ENCODE results near the gene NRXN2.

NRXN2 gene

DNA sequence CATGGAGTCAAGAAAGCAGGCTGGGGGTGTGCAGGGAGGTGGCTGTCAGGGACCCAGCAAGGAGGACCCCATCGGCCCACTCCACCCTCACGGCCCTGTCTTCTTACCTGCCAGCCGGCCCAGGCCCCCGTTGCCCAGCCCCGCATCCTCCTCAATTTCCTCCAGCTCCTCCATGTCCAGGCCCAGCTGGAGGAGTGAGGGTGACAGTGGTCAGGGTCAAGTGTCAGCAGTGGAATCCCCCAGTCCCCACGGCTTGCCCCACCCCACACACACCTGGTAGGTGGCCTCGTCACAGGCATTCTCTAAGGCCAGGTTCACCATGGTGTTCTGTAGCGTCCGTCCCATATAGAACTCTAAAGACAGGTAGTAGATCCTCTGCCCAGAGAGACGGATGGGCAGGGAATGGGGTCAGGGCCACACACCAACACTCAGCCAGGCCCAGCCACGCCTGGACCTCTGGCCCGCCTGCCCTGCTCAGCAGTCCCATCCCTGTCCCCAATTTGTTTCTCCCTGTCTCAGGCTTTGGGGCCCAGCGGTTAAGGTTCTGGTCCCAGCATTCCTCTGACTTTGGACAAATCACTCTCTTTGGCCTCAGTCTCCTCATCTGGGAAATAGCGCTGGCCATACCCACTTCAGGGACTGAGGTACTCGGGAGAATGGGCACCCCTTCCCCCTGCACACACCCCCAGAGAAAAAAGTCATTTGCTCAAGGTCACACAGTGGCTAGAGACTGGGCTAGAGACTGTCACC lies 35.5 kb upstream of the NRXN2 start:
- no peak for DNase-seq

DNA sequence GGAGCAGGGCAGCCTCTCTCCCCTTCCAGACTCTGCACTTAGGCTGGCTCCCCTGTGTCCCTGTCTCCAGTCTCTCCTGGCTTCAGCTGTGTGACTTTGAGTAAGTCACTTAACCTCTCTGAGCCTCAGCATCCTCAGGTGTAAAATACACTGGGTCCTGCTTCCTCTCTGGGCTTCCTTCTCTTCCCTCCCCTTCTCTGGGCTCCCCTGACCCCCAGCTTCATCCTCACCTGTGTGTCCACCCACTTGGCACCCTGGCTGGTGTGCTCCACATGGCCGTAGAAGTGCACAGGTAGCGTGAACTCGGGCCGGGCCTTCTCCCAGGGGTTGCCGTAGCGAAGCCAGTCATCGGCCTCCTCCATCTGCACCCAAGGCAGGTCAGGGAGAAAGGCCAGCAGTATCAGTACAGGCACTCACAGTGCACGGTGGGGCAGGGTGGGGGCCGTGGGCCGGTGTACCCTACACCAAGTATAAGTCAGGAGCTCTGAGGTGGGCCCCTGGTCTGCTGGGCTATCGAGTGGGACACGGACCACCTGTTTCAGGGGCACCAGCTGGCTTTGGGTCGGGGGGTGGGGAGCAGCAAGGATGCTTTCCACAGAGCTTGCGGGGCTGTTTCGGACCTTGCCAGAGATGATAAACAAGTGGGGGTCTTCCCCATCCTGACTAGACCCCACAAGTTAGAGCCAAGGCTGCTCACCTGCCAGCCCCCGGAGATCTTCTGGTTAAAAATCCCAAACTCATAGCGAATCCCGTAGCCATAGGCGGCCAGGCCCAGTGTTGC lies 34.7 kb upstream of the NRXN2 start:
- DNase-seq = peak; percentile 2

DNA sequence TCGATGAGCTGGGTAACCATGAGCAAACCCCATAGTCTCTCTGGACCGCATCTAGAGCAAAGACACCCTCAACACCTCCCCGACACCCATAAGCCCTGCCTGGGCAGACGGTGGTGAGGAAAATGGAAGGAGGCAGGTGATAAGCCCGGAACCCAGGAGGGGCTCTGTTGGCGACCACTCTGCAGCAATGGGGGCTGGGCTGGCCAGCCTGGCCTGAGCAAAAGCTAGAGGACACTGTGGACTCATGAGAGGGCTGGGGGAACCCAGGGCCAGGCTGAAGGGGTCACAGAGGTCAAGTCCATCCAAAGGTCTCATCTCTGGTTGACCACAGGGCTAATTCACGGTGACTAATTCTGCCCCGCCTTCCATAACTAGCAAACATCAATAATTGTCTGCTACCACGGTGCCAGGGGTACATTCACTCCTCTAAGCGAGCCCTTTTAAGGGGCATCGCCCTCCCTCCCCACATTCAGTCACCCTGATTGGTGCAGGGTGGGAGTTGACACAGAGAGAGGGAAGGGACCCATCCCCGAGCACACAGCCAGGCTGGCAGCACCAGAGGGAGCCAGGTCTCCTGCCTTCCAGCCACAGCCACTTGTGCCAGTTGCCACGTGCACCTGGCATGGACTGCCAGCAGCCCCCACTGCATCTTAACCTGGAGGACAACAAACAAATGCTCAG lies 32.8 kb upstream of the NRXN2 start:
- no peak for DNase-seq

DNA sequence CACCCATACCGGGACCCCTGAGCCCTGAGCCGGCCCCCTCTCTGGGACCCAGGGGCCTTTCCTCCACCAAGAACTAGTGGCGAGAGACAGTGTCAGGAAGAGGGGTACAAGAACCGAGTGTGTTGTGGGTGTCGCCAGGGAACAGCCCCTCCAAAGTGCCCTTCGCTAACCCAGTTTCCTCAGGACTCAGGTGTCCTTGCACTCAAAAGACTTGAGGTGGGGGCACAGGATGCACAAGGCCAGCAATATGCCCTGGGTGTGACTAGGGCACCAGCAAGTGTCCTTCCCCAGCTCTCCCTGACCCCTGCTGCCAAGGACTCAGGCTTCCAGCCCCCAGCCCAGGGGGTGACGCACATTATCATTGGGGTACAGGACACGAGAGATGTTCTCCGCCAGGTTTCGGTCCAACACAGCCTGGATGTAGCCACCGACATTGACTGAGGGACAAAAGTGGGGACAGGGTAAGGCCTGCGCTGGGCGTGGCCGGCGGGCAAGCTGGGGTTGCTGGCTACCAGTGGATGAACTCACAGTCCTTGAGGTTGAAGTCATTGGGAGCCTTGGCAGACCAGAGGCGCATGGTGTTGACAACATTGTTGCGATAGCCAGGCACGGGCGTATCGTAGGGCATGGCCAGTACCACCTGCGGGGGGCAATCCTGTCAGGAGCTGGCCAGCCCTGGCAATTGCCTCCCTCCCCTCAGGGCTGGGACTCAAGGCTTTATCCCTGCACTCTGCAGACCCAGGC lies 32.1 kb upstream of the NRXN2 start:
- no peak for DNase-seq

DNA sequence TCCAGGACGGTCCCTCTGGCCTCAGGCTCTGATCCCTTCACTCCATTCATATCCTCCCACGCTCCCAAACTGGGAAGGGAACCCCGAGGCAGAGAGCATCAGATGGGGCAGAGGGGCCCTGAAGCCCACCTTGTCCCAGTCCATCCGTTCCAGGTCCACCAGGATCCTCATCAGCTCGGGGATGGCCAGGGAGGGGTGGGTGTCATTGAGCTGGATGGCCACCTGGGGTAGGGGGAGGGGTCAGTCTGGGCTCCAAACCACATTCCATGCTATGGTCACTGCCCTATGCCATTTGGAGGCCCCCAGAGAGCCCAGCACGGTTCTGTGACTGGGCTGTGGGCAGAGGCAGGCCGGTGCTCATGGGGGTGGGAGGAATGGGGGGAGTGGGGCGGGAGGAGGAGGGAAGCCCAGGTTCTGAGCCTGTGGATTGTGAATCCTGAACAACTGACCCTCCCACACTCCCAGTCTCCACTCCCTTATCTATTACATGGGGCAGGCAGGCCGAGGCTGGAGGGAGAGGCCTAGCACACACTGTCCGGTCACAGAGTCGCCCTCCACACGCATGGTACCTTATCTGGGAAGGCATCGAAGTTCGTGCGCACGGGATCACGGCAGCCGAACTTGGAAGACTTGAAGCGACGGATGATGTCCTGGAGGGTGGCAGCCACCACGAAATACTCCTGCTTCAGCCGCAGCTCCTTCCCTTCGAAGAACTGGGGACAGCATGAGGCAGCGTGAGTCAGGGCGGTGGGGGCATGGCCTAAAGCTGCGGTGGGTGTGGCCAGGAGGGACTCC lies 31.3 kb upstream of the NRXN2 start:
- no peak for DNase-seq

DNA sequence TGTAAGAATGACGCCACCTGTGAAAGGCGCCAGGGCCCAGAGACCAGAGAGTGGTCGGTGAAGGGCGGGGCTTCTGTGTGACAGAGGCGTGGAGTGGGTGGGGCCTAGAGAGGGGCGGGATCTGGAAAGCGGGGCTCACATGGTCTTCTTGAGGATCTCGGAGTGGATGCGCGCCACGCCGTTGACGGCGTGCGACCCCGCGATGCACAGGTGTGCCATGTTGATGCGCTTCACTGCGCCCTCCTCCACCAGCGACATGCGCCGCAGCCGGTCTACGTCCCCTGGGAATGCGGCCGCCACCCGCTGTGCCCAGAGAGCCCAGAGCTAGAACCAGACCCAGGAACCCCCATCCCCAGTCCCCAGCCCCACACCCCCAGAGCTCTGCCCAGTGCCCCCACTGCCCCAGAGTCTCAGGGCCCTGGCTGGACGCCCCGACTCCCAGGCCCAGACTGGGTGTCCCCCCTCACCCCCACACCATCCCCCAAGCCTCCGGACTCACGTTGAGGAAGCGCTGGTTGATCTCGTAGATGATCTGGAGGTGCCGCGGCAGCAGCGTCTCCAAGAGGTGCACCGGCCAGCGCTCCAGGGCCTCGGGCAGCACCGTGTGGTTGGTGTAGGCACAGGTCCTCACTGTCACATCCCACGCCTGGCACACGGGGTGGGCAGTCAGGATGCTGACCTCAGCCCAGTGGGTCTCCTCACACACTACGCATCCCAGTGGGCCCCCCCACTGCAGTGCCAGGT lies 30.6 kb upstream of the NRXN2 start:
- no peak for DNase-seq

DNA sequence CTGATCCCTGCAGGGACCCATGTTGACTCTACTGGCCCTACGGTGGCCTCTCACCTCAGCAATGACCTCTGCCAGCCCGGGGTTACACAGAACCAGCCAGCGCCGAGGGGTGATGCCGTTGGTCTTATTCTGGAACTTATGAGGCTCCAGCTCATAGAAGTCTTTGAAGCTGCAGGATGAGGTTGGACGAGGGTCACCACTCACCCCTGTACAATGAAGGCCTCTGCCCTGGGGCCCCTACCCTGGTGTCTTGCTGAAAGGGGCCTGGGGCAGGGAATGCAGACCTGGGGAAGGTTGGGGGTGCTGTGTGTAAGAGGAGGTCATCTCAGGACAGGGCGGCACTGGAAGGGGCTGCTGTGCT lies 30.0 kb upstream of the NRXN2 start:
- no peak for DNase-seq

DNA sequence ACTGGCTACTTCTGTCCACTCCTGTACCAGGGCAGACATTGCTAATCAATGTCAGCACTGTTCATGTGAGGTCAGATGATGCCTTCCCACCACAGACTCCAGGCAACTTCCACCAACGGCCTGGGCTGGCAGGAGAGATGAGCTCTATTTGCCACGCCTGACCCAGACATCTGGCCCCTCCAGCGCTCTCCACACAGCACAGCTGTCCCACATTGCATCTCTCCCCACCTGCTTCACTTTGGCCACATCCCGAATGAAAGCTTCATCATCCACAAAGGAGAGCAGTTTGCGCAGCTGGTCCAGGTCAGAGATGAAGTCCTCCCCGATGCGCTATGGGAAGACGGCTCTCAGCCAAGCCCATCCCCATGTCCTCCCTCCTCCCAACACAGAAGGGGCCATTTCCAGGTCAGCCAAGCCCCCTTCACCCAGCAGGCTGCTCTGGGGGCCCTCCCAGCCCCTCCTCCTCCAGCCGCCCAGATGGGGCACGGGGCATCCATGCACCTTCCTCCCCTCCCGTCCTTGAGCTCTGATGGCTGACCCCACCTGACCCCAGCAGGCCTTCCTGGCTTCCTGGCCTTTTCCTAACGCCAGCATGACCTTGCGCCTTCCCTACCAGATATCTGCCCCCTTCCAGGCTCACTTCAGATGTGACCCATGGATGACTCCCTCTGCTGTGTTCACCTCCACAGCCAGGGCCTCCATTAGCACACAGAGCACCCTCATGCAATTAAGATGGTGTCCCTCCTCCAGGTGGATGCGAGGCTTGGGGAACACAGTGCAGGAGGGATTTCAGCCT lies 29.4 kb upstream of the NRXN2 start:
- DNase-seq = no peak

DNA sequence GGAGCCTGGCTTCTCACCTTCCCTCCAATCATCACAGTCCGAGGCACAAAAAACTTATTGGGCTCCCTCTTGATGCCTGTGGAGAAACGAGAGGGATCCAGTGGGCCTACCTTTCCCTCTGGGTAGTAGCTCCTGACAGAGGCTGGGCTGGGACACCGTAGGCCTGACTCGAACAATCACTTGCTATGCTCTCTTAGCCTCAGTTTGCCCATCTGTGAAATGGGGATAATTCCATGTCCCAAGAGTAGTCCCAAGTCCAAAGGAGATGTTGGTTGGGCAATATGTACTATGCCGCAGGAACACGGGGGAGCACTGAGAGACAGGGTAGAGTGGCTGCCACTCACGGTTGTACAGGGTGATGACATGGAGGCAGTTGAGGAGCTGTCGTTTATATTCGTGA lies 28.6 kb upstream of the NRXN2 start:
- DNase-seq = no peak

DNA sequence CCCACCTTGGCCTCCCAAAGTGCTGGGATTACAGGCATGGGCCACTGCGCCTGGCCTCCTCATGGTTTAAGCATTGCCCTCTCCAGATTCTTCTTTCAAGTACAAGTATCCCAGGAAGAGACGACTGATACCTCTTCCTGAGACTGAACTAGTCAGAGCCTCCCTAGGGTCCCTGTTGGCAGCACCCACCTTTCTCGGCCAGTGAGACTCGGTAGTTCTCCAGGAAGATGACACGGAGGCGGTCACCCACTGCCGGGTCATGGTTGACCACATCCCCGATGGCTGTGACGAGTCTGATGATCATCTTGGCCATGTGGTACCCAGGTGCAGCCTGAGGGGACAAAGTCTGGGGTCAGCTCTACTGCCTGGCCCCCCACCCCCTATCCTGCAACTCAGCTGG lies 28.1 kb upstream of the NRXN2 start:
- DNase-seq = no peak

DNA sequence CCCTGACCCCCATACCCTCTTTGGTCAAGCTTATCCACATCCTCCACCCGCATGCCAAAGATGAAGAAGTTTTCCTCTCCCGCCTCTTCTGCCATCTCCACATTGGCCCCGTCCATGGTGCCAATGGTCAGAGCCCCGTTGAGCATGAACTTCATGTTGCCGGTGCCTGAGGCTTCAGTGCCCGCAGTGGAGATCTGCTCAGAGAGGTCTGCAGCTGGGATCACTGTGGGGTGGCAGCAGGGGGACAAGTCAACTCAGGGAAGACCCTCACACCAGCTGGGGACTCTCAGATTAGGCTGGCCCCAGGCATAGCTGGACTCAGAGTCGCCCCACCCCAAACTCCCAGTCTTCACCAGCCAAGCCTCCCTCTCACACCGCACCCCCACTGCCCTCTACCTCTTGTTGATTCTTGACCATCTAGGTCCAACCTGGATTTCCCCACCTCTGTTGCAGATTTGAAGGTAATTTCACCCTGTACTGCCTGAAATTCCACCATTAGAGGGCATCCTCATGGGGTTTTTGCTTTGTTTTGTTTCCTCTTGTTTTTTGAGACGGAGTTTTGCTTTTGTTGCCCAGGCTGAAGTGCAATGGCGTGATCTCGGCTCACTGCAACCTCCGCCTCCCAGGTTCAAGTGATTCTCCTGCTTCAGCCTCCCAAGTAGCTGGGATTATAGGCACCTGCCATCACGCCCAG lies 27.5 kb upstream of the NRXN2 start:
- no peak for DNase-seq

DNA sequence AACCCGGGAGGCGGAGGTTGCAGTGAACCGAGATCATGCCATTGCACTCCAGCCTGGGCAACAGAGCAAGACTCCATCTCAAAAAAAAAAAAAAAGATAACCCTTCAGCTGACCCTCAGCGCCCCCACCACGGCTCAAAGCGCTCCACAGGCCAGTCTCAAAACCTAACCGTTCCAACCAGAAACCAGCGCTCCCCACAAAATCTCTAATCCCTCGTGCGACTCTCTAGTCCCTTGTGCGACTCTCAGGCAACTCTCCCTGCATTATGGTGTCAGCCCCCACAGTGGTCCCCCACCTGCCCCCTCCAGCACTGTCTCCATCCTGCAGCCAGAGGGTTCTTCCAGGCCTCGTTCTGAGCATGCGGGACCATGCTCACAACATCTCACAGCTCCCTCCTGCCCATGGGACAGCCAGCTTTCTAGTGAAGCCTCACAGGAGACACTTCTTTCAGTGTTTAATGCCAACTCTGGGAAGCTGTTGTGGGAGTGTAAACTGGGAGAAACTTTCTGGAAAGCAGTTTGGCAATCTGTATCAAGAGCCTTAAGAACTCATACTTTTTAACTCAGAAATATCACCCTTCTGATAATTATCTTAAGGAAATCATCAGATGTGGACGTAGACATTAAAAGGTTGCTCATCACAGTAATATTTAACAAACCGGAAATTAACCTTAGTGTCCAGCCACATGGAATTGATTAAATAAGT lies 25.1 kb upstream of the NRXN2 start:
- DNase-seq = no peak

DNA sequence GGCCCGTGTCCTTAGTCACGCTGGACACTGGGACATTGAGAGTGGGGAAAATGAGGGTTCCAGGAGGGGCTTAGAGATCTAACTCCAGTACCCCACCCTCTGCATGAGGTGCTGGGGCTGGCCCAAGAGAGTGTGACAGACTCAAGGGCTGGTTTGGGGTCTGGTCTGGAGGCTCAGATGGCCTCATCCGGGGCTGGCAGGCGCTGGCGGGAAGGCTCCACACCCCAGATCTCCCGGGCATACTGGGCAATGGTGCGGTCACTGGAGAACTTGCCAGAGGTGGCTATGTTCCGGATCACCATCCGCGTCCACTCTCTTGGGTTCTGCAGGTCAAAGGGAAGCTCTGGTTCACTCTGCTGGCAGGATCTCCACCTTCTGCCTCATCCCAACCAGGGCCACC lies 23.5 kb upstream of the NRXN2 start:
- DNase-seq = no peak

DNA sequence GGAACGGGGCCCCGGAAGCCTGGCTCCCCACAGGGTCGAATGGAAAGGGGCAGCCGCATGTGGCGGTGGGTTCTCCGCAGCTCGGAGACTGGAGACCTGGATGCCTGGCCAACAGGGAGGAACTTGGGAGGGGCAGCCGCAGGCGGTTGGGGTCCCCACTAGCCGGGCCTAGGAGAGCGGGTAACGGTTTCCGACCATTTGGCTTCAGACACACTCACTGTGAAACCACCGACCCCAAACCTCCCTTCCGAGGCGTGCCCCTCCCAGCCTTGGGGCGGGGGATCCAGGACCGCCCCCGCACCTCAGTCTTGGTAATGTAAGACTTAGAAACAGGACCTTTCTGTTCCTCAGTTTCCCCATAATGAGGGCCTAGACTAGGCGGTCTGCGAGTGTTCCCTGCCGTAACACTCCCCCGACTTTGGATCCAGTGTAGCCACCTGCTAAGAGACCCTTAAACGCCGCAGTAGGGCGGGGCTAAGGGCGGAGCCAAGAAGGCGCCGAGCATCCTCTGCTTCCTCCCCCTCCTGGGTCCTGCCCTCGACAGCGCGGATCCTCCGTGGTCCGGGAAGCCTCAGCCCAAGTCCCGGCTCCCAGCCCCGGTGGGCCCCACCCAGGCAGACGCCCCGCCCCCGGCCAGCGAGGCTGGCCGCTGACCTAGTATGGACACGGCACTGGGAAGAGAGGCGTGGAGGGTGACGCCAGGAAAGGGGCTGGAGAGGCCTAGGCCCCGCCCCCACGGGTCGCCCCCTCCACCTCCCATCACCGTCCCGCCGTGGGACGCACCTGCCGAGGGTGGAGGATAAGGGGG lies 22.7 kb upstream of the NRXN2 start:
- DNase-seq = peak; percentile 84

DNA sequence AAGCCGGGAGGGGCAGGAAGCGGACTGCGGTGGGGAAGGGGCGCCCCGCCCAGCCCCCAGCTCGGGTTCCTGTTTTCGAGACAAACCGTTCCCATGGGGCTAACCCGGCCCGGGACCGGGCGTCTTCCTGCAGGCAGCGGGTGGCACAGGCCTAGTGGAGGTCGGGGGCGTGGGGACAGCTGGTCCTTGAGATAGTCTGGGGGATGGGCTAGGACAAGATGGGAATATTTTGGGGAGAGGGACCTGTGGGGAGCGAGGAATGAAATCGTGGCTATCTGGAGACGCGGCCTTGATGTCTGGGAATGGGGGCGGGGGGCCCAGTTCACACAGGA lies 22.2 kb upstream of the NRXN2 start:
- peak; percentile 94 for DNase-seq

DNA sequence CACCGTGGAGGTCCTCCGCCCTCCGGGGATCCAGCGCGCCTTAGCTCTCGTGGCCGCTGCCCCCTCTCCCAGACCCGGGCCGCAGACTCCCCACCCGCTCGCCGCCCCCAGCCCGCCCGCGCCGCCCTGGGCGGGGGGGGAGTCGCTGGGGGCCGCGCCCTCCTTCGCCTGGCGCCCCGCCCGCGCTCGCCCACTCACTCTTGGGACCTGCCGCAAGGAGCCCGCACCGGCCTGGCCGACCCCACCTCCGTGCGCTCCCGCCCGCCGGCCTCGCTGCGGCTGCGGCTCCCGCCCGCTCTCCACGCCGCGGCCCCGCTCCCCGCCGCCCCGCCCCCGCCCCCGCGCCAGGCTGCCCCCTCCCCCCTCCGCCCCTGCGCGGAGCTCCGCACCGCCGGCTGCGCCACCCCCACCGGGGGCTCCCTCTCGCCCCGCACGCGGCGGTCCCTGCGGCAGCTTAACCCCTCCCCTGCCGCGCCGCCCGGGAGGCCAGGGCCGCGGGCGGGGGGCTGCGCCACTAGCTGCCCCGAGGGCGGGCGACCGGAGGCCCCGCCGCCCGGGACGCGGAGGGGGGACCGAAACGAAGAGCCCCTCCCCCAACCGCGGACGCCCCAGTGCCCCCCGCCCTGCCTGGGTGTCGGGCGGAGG lies 21.7 kb upstream of the NRXN2 start:
- DNase-seq = peak; percentile 49

DNA sequence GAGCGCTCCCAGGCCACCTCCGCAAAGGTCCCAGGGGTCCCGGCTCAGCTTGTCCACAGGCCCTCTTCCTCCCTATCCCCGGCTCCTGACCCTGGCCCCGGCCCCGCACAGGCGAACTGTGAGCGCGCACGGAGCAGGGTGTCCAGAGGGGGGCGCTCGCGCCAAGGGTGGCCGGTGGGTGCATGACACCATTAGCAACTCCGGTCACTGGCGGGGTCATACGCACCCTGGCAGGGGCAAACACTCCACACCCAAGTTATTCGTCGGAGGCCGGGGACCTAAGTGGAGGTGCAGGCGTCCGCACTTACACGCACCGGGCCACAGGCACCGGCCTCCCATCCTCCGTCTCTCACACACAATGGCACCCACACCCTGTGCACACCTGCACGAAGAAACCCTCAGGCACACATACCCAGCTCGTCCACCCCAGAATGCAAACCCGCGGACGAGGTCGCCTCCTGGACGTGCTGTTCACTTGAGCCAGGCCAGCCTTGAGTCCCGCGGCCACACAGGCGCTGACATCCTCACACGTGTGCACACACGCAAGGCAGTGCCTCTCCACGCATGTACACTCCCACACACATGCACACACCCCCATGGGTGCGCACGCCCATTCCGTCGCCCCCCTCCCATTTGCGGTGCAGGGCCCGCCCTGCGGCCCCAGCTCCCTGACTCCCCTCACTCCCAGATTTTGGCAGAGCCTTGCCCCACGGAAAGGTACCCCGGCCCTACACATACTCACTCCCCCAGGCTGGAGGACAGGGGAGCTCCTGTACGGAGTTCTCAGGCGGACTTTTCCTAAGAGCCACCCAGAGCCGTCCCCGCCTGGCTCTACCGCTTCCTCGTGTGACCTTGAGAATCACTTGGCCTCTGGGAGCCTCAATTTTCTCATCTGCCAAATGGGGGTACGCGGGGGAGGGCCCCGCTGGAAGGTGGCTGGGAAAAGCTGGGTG lies 20.9 kb upstream of the NRXN2 start, which contains the start of gene RASGRP2:
Gene RASGRP2 (minus strand): TSS at position 552 of the 953 bp plus-strand sequence. CDS start 1,276 bp downstream, outside the sequence.
- DNase-seq = peak; percentile 89

Data from CD4-positive, alpha-beta T cell treated with Interleukin-15 for 1 hour (primary cell).